Measurements from ENCODE around the gene PSMB9. TPM values are rescaled to one million over a fixed set of nuclear protein-coding genes. Genes with fewer than 3 reads are reported as not detected.
A peak's percentile ranks its signal among the peaks of the same experiment; 100 is the strongest.
"Not testable (repeated sequence)": the region's sequence is repeated elsewhere in the genome, so short reads cannot be mapped to it uniquely, and the experiment has no call there.

PSMB9 gene
- total RNA-seq: 10 to 100 TPM; 26.3 to 72.2 TPM
- long read RNA-seq, transcript PSMB9-207 (6 exons, 782 nt): major isoform, 45 of 57 reads
- long read RNA-seq, partial matches to known transcripts: 8 of 57 reads
- long read RNA-seq, other reads (novel, unspliced or antisense): 4 of 57 reads

- DNase-seq: peak; percentile 97 to 98
- peak; percentile 88 for ATAC-seq
- intact Hi-C loops (cut with DNase I, micrococcal nuclease): no loop called here
Observed at GRCh38 chr6:32853541-32854375, at the start of gene PSMB9, which contains the start of gene TAP1. Gene PSMB9 (plus strand): TSS chr6:32854192. CDS start chr6:32854230, 38 bp downstream. Gene TAP1 (minus strand): TSS chr6:32853704. CDS start chr6:32853636, 68 bp downstream.

GRCh38 chr6:32805404-32805803, 48.6 kb upstream of the PSMB9 start:
- ATAC-seq; DNase-seq; intact Hi-C loops (cut with DNase I, micrococcal nuclease): not testable (repeated sequence)

DNA sequence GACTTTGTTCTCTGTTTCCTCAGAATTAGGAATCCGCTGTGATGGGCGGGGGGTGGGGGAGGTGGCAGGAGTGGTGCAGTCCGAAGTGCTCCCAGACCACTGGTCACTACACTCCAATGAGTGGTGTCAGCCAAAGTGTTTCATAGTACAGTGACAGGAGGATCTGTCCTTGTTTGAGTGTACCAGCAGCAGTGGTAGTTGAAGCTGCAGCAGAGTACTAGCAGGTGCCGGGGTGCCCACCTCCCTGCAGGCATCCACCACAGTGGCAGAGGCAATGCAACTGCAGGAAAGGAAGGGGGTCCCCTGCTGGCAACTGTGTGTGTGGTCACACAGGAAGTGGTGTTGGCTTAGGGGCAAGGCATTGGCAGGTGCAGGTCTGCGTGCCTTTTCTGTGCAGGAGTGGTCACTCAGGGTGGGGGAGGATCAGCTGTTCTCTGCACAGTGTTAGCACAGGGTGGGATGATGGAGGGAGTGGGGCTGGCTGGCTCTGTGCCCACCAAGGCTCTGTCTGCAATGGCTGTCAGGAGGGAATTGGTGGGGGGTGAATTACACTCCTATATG, 46.9 kb upstream of the PSMB9 start:
- intact Hi-C loops (cut with DNase I, micrococcal nuclease): no loop called here
- DNase-seq (no peak), ATAC-seq (no peak)

DNA sequence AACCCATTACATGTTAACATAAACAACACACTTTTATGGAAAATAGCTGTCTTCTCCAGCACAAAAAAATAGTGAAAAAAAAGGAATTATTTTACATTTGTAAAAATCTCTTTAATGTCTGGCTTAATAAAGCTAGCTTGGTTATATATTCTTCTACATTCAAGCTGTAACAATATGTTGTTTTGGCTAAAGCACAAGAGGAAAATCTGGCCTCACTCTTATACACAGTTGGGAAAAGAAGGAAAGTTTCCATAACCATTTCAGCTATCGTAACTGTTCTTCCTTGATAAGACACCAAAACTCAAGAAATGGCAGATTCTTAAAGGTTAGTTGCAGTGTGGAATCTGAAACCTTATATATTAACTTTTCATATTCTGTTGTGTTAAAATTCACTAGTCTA, 44.8 kb upstream of the PSMB9 start:
- DNase-seq: no peak
- no peak for ATAC-seq
- intact Hi-C loops (cut with DNase I, micrococcal nuclease): no loop called here

- DNase-seq (no peak), ATAC-seq (no peak)
- intact Hi-C loops (cut with DNase I, micrococcal nuclease): no loop called here
Observed at GRCh38 chr6:32814145-32814544, 39.8 kb upstream of the PSMB9 start.

GRCh38 chr6:32815115-32815514, 38.9 kb upstream of the PSMB9 start:
- intact Hi-C loops (cut with DNase I, micrococcal nuclease): no loop called here
- no peak for ATAC-seq
- no peak for DNase-seq

DNA sequence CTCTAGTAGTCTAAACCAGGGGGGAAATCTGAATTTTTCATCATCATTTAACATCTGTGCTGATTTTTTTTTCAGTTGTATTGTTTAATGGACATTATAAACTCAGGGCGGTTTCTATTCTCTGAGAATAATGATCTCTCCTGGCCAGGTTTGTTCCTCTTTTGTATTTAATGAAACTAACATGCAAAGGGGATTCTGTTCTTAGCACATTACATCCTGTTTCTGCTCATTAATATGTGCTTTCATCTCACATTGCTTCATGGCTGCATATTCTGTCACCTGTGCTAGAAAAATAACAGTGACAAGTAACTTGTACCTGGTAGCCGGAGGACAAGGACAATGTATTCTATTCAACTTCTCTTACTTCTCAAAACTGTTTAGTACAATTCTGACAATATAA, 38.0 kb upstream of the PSMB9 start:
- intact Hi-C loops (cut with DNase I, micrococcal nuclease): no loop called here
- DNase-seq (no peak), ATAC-seq (no peak)

DNA sequence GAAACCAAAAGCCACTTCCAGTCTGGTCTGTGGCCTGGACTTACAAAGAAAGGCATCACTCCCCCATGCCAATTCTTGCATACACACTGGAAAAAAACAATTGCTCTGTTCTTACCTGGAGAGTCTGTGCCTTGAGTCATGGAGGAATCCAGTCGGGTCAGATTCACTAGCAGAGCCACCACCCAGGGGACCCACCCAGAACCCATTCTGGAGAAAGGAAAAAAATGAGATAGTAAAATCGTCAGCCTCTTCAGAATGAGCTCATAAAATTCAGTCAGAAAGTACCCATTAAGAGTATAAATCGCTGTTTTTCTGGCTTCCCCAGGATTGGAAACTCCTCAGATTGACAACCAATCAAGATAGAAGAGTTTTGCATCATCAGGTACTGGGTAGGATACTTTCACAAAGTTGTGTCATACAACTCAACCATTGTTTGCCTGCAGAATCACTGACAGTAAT, 37.2 kb upstream of the PSMB9 start, which contains the start of gene HLA-DOB:
TSS of gene HLA-DOB (minus strand) at position 257 of the 459 bp plus-strand sequence. CDS start at position 206, 51 bp downstream.
- intact Hi-C loops (cut with DNase I, micrococcal nuclease): no loop called here
- ATAC-seq: peak; percentile 93
- DNase-seq: no peak

- DNase-seq (no peak), ATAC-seq (no peak)
- intact Hi-C loops (cut with DNase I, micrococcal nuclease): no loop called here
Observed at GRCh38 chr6:32818867-32819266, 35.1 kb upstream of the PSMB9 start.

- DNase-seq: no peak
- ATAC-seq: no peak
- intact Hi-C loops (cut with DNase I, micrococcal nuclease): no loop called here
Observed at GRCh38 chr6:32819729-32820128, 34.3 kb upstream of the PSMB9 start.

DNA sequence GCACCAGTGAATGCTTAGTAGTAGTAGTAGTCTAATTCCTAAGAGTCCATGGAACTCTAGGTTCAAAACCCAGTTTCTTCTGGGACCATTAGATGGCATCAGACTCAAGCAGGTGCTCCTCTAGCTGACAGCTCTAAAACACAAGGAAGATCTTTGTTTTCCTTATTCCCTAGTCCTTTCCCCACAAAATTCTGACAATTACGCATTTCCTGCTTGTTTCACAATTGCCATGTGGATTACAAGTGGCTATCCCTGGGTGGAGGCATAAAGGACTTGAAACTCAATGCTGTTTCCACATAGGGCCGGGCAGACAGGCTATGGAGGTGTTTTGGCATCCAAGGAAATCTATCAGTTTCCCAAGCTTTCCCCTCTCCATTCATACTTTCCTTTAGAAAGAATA, 28.0 kb upstream of the PSMB9 start:
- intact Hi-C loops (cut with DNase I, micrococcal nuclease): no loop called here
- DNase-seq: no peak
- peak; percentile 81 for ATAC-seq

DNA sequence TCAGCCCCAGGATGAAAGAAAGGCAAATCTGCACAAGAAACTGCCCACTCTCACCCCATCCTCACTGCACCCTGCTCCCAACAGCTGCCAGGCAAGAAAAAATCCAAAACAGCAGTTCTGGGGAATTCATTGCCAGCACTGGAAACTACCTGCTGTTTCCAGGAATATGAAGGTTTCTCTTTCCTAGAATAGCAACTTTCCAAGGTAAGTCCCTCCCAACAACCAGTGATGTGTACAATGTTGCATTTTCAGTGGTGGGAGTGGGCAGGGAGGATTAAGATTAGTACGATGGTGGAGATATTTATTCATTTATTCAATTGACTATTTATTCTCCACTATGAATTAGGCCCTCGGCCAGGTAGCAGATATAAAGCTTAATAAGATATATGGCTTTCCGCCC, 27.0 kb upstream of the PSMB9 start:
- intact Hi-C loops (cut with DNase I, micrococcal nuclease): no loop called here
- no peak for DNase-seq
- ATAC-seq: no peak

- ATAC-seq (no peak), DNase-seq (no peak)
- intact Hi-C loops (cut with DNase I, micrococcal nuclease): no loop called here
Observed at GRCh38 chr6:32829495-32829894, 24.5 kb upstream of the PSMB9 start.

DNA sequence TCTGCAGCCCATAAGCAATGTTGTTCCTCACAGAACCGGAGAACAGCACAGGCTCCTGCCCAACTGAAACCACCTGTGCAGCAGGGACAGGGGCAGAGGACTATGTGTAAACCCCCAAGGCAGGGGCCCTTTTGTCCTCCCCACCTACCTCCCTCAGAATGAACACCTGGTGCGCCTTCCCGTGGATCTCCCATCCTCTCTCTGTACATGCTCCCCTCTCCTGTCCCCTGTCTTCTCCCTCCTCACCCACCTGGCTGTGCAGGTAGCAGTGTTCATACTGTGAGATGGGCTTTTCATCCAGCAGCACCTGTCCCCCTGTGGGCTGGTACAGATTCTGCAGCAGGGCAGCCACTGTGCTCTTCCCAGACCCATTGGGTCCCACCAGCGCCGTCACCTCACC, 24.0 kb upstream of the PSMB9 start:
- intact Hi-C loops (cut with DNase I, micrococcal nuclease): loop anchor here in 1 of 2 donors (5.0 kb wide), 1 partner anchor 37 kb away; no protein-coding TSS in a partner anchor
- ATAC-seq (no peak), DNase-seq (no peak)

DNA sequence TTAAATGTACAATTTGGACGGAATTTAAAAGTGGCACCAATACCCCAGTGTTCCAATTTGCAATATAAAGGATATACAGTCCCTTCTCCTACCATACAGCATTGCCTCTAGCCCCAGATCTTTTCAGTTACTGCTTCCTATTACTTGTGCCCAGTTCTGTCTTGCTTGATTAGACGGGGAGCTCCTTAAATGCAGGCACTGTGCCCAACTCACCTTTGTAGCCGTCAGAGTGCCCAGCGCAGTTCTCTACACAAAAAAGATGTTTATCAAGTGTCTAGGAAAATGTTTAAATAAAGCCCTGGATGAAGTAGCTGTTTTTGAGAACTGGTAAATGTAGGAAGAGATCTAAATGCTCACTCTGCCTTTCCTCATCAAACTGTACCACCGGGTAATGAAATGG, 23.1 kb upstream of the PSMB9 start:
- intact Hi-C loops (cut with DNase I, micrococcal nuclease): loop anchor here in 1 of 2 donors (5.0 kb wide), 1 partner anchor 36 kb away; no protein-coding TSS in a partner anchor

DNA sequence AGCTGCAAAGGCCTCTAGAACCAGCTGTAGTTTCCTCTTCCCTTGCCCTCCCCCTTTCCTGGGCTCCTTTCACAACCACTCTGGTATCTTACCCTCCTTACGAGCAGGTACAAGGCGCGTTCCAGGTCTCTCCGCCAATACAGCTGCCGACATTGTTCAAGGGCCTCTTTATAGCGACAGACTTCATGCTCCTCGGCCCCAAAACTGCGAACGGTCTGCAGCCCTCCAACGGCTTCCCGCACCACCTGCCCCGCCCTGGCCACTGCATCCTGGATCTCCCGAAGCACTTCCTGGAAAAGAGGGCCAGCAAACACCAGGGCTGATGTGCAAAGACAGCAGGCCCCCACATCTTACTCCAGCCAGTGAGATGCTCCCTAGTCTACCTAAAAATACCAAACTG, 21.5 kb upstream of the PSMB9 start:
- intact Hi-C loops (cut with DNase I, micrococcal nuclease): loop anchor here in 1 of 2 donors (5.0 kb wide), 1 partner anchor 35 kb away; no protein-coding TSS in a partner anchor
- DNase-seq: no peak
- ATAC-seq: no peak

More for the DNA sequence above, 23.1 kb upstream of the PSMB9 start:
- ATAC-seq (no peak), DNase-seq (no peak)

DNA sequence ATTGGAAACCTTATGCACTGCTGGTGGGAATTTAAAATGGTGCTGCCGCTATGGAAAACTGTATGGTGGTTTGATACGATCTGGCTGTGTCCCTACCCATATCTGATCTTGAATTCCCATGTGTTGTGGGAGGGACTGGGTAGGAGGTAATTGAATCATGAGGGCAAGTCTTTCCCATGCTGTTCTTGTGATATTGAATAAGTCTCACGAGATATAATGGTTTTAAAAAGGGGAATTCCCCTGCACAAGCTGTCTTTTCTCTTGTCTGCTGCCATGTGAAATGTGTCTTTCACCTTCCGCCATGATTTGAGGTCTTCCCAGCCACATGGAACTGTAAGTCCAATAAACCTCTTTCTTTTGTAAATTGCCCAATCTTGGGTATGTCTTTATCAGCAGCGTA, 20.3 kb upstream of the PSMB9 start:
- intact Hi-C loops (cut with DNase I, micrococcal nuclease): loop anchor here in 1 of 2 donors (5.0 kb wide), 1 partner anchor 34 kb away; no protein-coding TSS in a partner anchor
- ATAC-seq: no peak
- DNase-seq: no peak

- no peak for DNase-seq
- intact Hi-C loops (cut with DNase I, micrococcal nuclease): no loop called here
Observed at GRCh38 chr6:32835167-32835893, 18.7 kb upstream of the PSMB9 start.

GRCh38 chr6:32836873-32837272, 17.1 kb upstream of the PSMB9 start:
- DNase-seq: no peak
- intact Hi-C loops (cut with DNase I, micrococcal nuclease): no loop called here
- no peak for ATAC-seq

More at GRCh38 chr6:32835167-32835893, 18.7 kb upstream of the PSMB9 start:
- ATAC-seq: no peak
